Measurements from ENCODE around the gene TVP23C.

TVP23C gene

GRCh38 chr17:15494821-15495220 is 68.5 kb downstream of the TVP23C start:
- no peak for DNase-seq

GRCh38 chr17:15493693-15494035 is 69.6 kb downstream of the TVP23C start:
- no peak for DNase-seq

GRCh38 chr17:15492791-15493692 is 70.2 kb downstream of the TVP23C start:
- DNase-seq = no peak

- no peak for DNase-seq
Measured at GRCh38 chr17:15492186-15492585, 71.1 kb downstream of the TVP23C start.

GRCh38 chr17:15490634-15491261 is 72.5 kb downstream of the TVP23C start:
- peak in 1 of 2 donors; percentile 92 for DNase-seq

- no peak for DNase-seq
Measured at GRCh38 chr17:15488557-15488956, 74.7 kb downstream of the TVP23C start.

GRCh38 chr17:15485045-15485444 is 78.2 kb downstream of the TVP23C start:
- no peak for DNase-seq

GRCh38 chr17:15483431-15483830 is 79.9 kb downstream of the TVP23C start:
- DNase-seq = no peak

- DNase-seq = no peak
Measured at GRCh38 chr17:15482476-15482875, 80.8 kb downstream of the TVP23C start.

- no peak for DNase-seq
Measured at GRCh38 chr17:15481481-15481880, 81.8 kb downstream of the TVP23C start.

GRCh38 chr17:15480204-15480603 is 83.1 kb downstream of the TVP23C start:
- DNase-seq = no peak

GRCh38 chr17:15479703-15480102 is 83.6 kb downstream of the TVP23C start:
- no peak for DNase-seq

GRCh38 chr17:15478845-15479244 is 84.4 kb downstream of the TVP23C start:
- no peak for DNase-seq

GRCh38 chr17:15475631-15476354 is 87.5 kb downstream of the TVP23C start:
- DNase-seq = no peak

- DNase-seq = no peak
Measured at GRCh38 chr17:15472891-15473290, 90.4 kb downstream of the TVP23C start.

GRCh38 chr17:15470536-15470935 is 92.7 kb downstream of the TVP23C start:
- DNase-seq = no peak

GRCh38 chr17:15469260-15469659 is 94.0 kb downstream of the TVP23C start:
- no peak for DNase-seq

- no peak for DNase-seq
Measured at GRCh38 chr17:15468126-15468525, 95.2 kb downstream of the TVP23C start.

- no peak for DNase-seq
Measured at GRCh38 chr17:15467592-15467991, 95.7 kb downstream of the TVP23C start, which contains the start of gene CDRT4. Gene CDRT4 (minus strand): TSS chr17:15467621. CDS start chr17:15440238, 27,383 bp downstream.

GRCh38 chr17:15466131-15466530 is 97.2 kb downstream of the TVP23C start:
- DNase-seq = no peak

- no peak for DNase-seq
Measured at GRCh38 chr17:15465045-15465701, 98.1 kb downstream of the TVP23C start.

GRCh38 chr17:15464231-15464985 is 98.9 kb downstream of the TVP23C start:
- DNase-seq = no peak
